HEK293 (cell line): Measurements from ENCODE around the gene CAPN13.

Experiments
- CTCF ChIP-seq: fragments of 450-650 bp; formaldehyde crosslinking; IDR thresholded peaks from 2 replicates; pipeline ENCODE4 v1.5.1; 2016; ENCODE audit warnings: missing biosample characterization, missing genetic modification characterization
- GFI1B ChIP-seq: fragments of 450-650 bp; formaldehyde crosslinking; IDR thresholded peaks from 2 replicates; pipeline ENCODE4 v1.5.1; 2016; ENCODE audit warnings: missing biosample characterization, missing genetic modification characterization
- RBAK ChIP-seq: fragments of 450-650 bp; formaldehyde crosslinking; IDR thresholded peaks from 2 replicates; pipeline ENCODE4 v1.5.1; 2016; ENCODE audit warnings: missing biosample characterization, missing genetic modification characterization
- ZFHX2 ChIP-seq: fragments of 450-650 bp; formaldehyde crosslinking; conservative IDR thresholded peaks from 2 replicates; pipeline ENCODE4 v1.5.1; 2016; ENCODE audit warnings: missing biosample characterization, missing genetic modification characterization
- ZNF121 ChIP-seq: fragments of 450-650 bp; formaldehyde crosslinking; IDR thresholded peaks from 2 replicates; pipeline ENCODE4 v1.5.1; 2016; ENCODE audit warnings: missing biosample characterization, missing genetic modification characterization
- ZNF18 ChIP-seq: fragments of 450-650 bp; formaldehyde crosslinking; IDR thresholded peaks from 2 replicates; pipeline ENCODE4 v1.5.1; 2016; ENCODE audit warnings: missing biosample characterization, missing genetic modification characterization
- ZNF501 ChIP-seq: fragments of 450-650 bp; formaldehyde crosslinking; IDR thresholded peaks from 2 replicates; pipeline ENCODE4 v1.5.1; 2016; ENCODE audit warnings: missing biosample characterization, missing genetic modification characterization
- TF ChIP-seq, protein P1 (sequence below): fragments of 450-650 bp; formaldehyde crosslinking; IDR thresholded peaks from 2 replicates; pipeline ENCODE4 v1.5.1; 2017; ENCODE audit warnings: missing biosample characterization, missing genetic modification characterization

GRCh38 chr2:30701782-30702181, 105.5 kb downstream of the CAPN13 start:
- TF ChIP-seq, protein P1, sequence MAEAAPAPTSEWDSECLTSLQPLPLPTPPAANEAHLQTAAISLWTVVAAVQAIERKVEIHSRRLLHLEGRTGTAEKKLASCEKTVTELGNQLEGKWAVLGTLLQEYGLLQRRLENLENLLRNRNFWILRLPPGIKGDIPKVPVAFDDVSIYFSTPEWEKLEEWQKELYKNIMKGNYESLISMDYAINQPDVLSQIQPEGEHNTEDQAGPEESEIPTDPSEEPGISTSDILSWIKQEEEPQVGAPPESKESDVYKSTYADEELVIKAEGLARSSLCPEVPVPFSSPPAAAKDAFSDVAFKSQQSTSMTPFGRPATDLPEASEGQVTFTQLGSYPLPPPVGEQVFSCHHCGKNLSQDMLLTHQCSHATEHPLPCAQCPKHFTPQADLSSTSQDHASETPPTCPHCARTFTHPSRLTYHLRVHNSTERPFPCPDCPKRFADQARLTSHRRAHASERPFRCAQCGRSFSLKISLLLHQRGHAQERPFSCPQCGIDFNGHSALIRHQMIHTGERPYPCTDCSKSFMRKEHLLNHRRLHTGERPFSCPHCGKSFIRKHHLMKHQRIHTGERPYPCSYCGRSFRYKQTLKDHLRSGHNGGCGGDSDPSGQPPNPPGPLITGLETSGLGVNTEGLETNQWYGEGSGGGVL (tag by site-specific recombination), result no peak
- TF ChIP-seq ZNF18 (tag by site-specific recombination) (no peak), CTCF (tag by site-specific recombination) (no peak), ZFHX2 (tag by site-specific recombination) (no peak), ZNF501 (tag by site-specific recombination) (no peak), RBAK (no peak), ZNF121 (tag by site-specific recombination) (no peak), GFI1B (no peak)
